IMR-90 (cell line): ENCODE results near the gene RXFP1. TPM values are rescaled to one million over a fixed set of nuclear protein-coding genes. Genes with fewer than 3 reads are reported as not detected.

Experiments
- ATAC-seq: fragments of 200-7000 bp; cut with Tn5 transposase; 2 replicates; pipeline ENCODE4 v1.9.1; 2020; ENCODE audit warnings: low read depth, mild to moderate bottlenecking, moderate library complexity
- BruUV-seq: library from RNA; stranded (reverse); fragments of 400-500 nt; replicated peaks from 2 replicates; lab custom pipeline; 2021; lab: Mats Ljungman, UMichigan
- CTCF ChIA-PET: fragments of 300-600 bp; formaldehyde crosslinking; extraction: SDS; loops from one replicate; lab custom pipeline; 2021; ENCODE audit warnings: antibody characterized with exemption; lab: Yijun Ruan, JAX
- POLR2A ChIA-PET: fragments of 300-600 bp; sonication (Branson Sonifier 250); formaldehyde crosslinking; loops from one replicate; lab custom pipeline; 2022; ENCODE audit warnings: antibody characterized with exemption; ENCODE audit not compliant: unreplicated experiment; lab: Charles Lee
- DNase-seq: peaks from one replicate; pipeline ENCODE4 v3.0.0; 2013
- H2AFZ ChIP-seq: replicated peaks from 2 replicates; pipeline ENCODE3; 2013; ENCODE audit warnings: low read length, mild to moderate bottlenecking; ENCODE audit not compliant: poor library complexity
- H2AK5ac ChIP-seq: 2 replicates; pipeline ENCODE4 v1.6.1; 2013; ENCODE audit warnings: low read depth, low read length, inconsistent platforms
- H2AK9ac ChIP-seq: replicated peaks from 2 replicates; pipeline ENCODE3; 2013; ENCODE audit warnings: mild to moderate bottlenecking, low read depth, low read length, moderate library complexity; ENCODE audit not compliant: poor library complexity
- H2BK120ac ChIP-seq: 2 replicates; pipeline ENCODE4 v1.6.1; 2013; ENCODE audit warnings: low read depth, low read length, inconsistent platforms
- H2BK15ac ChIP-seq: 3 replicates; pipeline ENCODE4 v1.6.1; 2013; ENCODE audit warnings: low read depth, low read length, inconsistent platforms
- H2BK20ac ChIP-seq: 2 replicates; pipeline ENCODE4 v1.6.1; 2013; ENCODE audit warnings: low read depth, mild to moderate bottlenecking, inconsistent platforms, low read length, moderate library complexity
- H2BK5ac ChIP-seq: 2 replicates; pipeline ENCODE4 v1.6.1; 2013; ENCODE audit warnings: mild to moderate bottlenecking, low read depth, low read length, inconsistent platforms; ENCODE audit not compliant: poor library complexity, severe bottlenecking
- H3K14ac ChIP-seq: replicated peaks from 2 replicates; pipeline ENCODE4 v1.6.1; 2013; ENCODE audit warnings: low read depth, low read length, inconsistent platforms
- H3K18ac ChIP-seq: 2 replicates; pipeline ENCODE4 v1.6.1; 2013; ENCODE audit warnings: low read depth, low read length, control low read depth
- H3K23ac ChIP-seq: 2 replicates; pipeline ENCODE4 v1.6.1; 2013; ENCODE audit warnings: low read depth, low read length, inconsistent platforms
- H3K27ac ChIP-seq: 2 replicates; pipeline ENCODE4 v1.5.1; 2013; ENCODE audit warnings: mild to moderate bottlenecking, control low read depth, low read length; ENCODE audit not compliant: insufficient read depth
- H3K27me3 ChIP-seq: 2 replicates; pipeline ENCODE4 v1.6.1; 2013; ENCODE audit warnings: low read length; ENCODE audit not compliant: control insufficient read depth, insufficient read depth
- H3K36me3 ChIP-seq: 2 replicates; pipeline ENCODE4 v1.6.1; 2013; ENCODE audit warnings: low read length, mixed read lengths; ENCODE audit not compliant: control insufficient read depth, insufficient read depth
- H3K4ac ChIP-seq: 2 replicates; pipeline ENCODE4 v1.6.1; 2013; ENCODE audit warnings: low read depth, low read length, inconsistent platforms
- H3K4me1 ChIP-seq: 2 replicates; pipeline ENCODE4 v1.6.1; 2013; ENCODE audit warnings: low read length, mixed read lengths; ENCODE audit not compliant: control insufficient read depth, insufficient read depth
- H3K4me2 ChIP-seq: 2 replicates; pipeline ENCODE4 v1.6.1; 2013; ENCODE audit warnings: low read depth, mild to moderate bottlenecking, control low read depth, low read length, moderate library complexity
- H3K4me3 ChIP-seq: 2 replicates; pipeline ENCODE4 v1.5.1; 2013; ENCODE audit warnings: low read depth, mild to moderate bottlenecking, control low read depth, low read length, moderate library complexity; ENCODE audit not compliant: insufficient read depth
- H3K56ac ChIP-seq: 2 replicates; pipeline ENCODE4 v1.6.1; 2013; ENCODE audit warnings: low read length, inconsistent platforms; ENCODE audit not compliant: insufficient read depth; ENCODE audit errors: extremely low read depth
- H3K79me1 ChIP-seq, 2 experiments: 2 replicates each; pipeline ENCODE4 v1.6.1; 2013; ENCODE audit warnings: low read length in 2 of 2, inconsistent platforms in 1 of 2, low read depth in 1 of 2
- H3K9ac ChIP-seq: 2 replicates; pipeline ENCODE4 v1.6.1; 2013; ENCODE audit warnings: low read depth, low read length, control low read depth
- H3K9me1 ChIP-seq: 2 replicates; pipeline ENCODE4 v1.6.1; 2013; ENCODE audit warnings: low read length, inconsistent platforms; ENCODE audit not compliant: insufficient read depth
- H3K9me3 ChIP-seq: 2 replicates; pipeline ENCODE4 v1.6.1; 2013; ENCODE audit warnings: low read length; ENCODE audit not compliant: control insufficient read depth, insufficient read depth
- H4K20me1 ChIP-seq: 2 replicates; pipeline ENCODE4 v1.6.1; 2013; ENCODE audit warnings: low read length, inconsistent platforms; ENCODE audit not compliant: insufficient read depth
- H4K5ac ChIP-seq: 2 replicates; pipeline ENCODE4 v1.6.1; 2013; ENCODE audit warnings: mild to moderate bottlenecking, low read depth, low read length, control low read depth
- H4K8ac ChIP-seq, 2 experiments: 2 replicates each; pipeline ENCODE4 v1.6.1; 2013; ENCODE audit warnings: low read depth in 2 of 2, low read length in 2 of 2, control low read depth in 1 of 2, inconsistent platforms in 1 of 2
- H4K91ac ChIP-seq: 2 replicates; pipeline ENCODE4 v1.6.1; 2013; ENCODE audit warnings: low read depth, low read length, inconsistent platforms; ENCODE audit not compliant: insufficient read depth
- BHLHE40 ChIP-seq: fragments of 150-350 bp; IDR thresholded peaks from 2 replicates; pipeline ENCODE4 v1.6.1; 2016; ENCODE audit warnings: mild to moderate bottlenecking, low read depth, low read length
- CEBPB ChIP-seq: IDR thresholded peaks from 2 replicates; pipeline ENCODE4 v1.6.1; 2012; ENCODE audit warnings: low read depth, low read length, improper control_type of control experiment
- CHD1 ChIP-seq: IDR thresholded peaks from 2 replicates; pipeline ENCODE4 v1.6.1; 2012; ENCODE audit warnings: low read depth, low read length, improper control_type of control experiment
- ELK1 ChIP-seq: fragments of 150-350 bp; IDR thresholded peaks from 2 replicates; pipeline ENCODE4 v1.6.1; 2016; ENCODE audit warnings: low read depth, mild to moderate bottlenecking, low read length, moderate library complexity, borderline replicate concordance
- FOS ChIP-seq: fragments of 150-350 bp; IDR thresholded peaks from 2 replicates; pipeline ENCODE4 v1.6.1; 2016; ENCODE audit warnings: low read depth, low read length
- MAFK ChIP-seq: IDR thresholded peaks from 2 replicates; pipeline ENCODE4 v1.6.1; 2012; ENCODE audit warnings: low read depth, low read length, improper control_type of control experiment
- MAZ ChIP-seq: IDR thresholded peaks from 2 replicates; pipeline ENCODE4 v1.6.1; 2012; ENCODE audit warnings: low read depth, mild to moderate bottlenecking, low read length, improper control_type of control experiment, moderate library complexity, borderline replicate concordance
- MXI1 ChIP-seq: IDR thresholded peaks from 2 replicates; pipeline ENCODE4 v1.6.1; 2012; ENCODE audit warnings: low read depth, mild to moderate bottlenecking, low read length, moderate library complexity, borderline replicate concordance
- NFE2L2 ChIP-seq: fragments of 150-350 bp; IDR thresholded peaks from 2 replicates; pipeline ENCODE4 v1.6.1; 2016; ENCODE audit warnings: low read depth, mild to moderate bottlenecking, low read length
- POLR2A ChIP-seq: IDR thresholded peaks from 2 replicates; pipeline ENCODE4 v1.6.1; 2012; ENCODE audit warnings: mild to moderate bottlenecking, low read depth, low read length
- RAD21 ChIP-seq: IDR thresholded peaks from 2 replicates; pipeline ENCODE4 v1.6.1; 2012; ENCODE audit warnings: low read length, improper control_type of control experiment
- RCOR1 ChIP-seq: IDR thresholded peaks from 2 replicates; pipeline ENCODE4 v1.6.1; 2012; ENCODE audit warnings: mild to moderate bottlenecking, low read length, improper control_type of control experiment; ENCODE audit not compliant: insufficient replicate concordance
- RFX5 ChIP-seq: IDR thresholded peaks from 2 replicates; pipeline ENCODE4 v1.8.0; 2012; ENCODE audit warnings: low read depth, mild to moderate bottlenecking, low read length, moderate library complexity
- SMC3 ChIP-seq: fragments of 150-350 bp; IDR thresholded peaks from 2 replicates; pipeline ENCODE4 v1.6.1; 2016; ENCODE audit warnings: low read depth, mild to moderate bottlenecking, antibody characterized with exemption, low read length, moderate library complexity
- USF2 ChIP-seq: fragments of 150-350 bp; IDR thresholded peaks from 2 replicates; pipeline ENCODE4 v1.6.1; 2017; ENCODE audit warnings: mild to moderate bottlenecking, antibody characterized with exemption, low read length, low read depth
- WGBS, 2 experiments: methylation state at CpG; one replicate each; pipeline versions ENCODE4 v1.1.5 to v1.1.7; 2013; ENCODE audit warnings: missing lambda C conversion rate in 2 of 2; ENCODE audit not compliant: insufficient read length in 1 of 2; ENCODE audit errors: extremely low coverage in 2 of 2; 5-methylcytosine and 5-hydroxymethylcytosine counted together
- dilution Hi-C: fragments of 300-500 bp; cut with HindIII; formaldehyde crosslinking; loops from one replicate; pipeline ENCODE4 v1.14.3; 2018; ENCODE audit warnings: low sequenced_read_pairs; ENCODE audit not compliant: unreplicated experiment
- in situ Hi-C: fragments of 300-500 bp; cut with MboI; formaldehyde crosslinking; loops from 3 replicates; pipeline ENCODE4 v1.14.3; 2019; ENCODE audit warnings: low sequenced_read_pairs, inconsistent platforms, mixed read lengths
- intact Hi-C: fragments of 100-400 bp; cut with micrococcal nuclease; formaldehyde crosslinking; loops from 2 replicates; pipeline ENCODE4 v1.10.0; 2022
- polyA plus RNA-seq, 3 experiments: library from polyadenylated mRNA; depleted of rRNA; stranded (reverse); fragments of >200 nt; gene quantifications; 2 replicates each; pipeline ENCODE4 v1.2.3, GENCODE V29; 2012; ENCODE audit warnings: low replicate concordance in 1 of 3
- total RNA-seq: library from RNA; depleted of rRNA; stranded (reverse); fragments of >200 nt; gene quantifications from 2 replicates; pipeline ENCODE4 v1.2.3, GENCODE V29; 2012
- TF ChIP-seq, protein P1 (sequence below): conservative IDR thresholded peaks from 2 replicates; pipeline ENCODE4 v1.5.1; 2012; ENCODE audit warnings: mild to moderate bottlenecking, low read depth, low read length, improper control_type of control experiment

Gene RXFP1
- total and polyA plus RNA-seq, 2 of the 4 experiments (the other 2 are of a cell fraction), result not detected

- in situ Hi-C loops (no loop called here), dilution Hi-C loops (no loop called here), intact Hi-C loops (no loop called here)
- Histone ChIP-seq H4K91ac (no peak overlapping the region), H3K4me2 (no peak overlapping the region), H3K14ac (no peak overlapping the region), H3K9me3 (no peaks in the 10 kb centered on the region), H3K23ac (no peak overlapping the region), H3K9me1 (no peaks in the 10 kb centered on the region), H4K20me1 (no peaks in the 10 kb centered on the region), H2AFZ (no peak overlapping the region), H2BK20ac (no peak overlapping the region), H2BK15ac (no peak overlapping the region), H3K36me3 (no peaks in the 10 kb centered on the region), H2AK9ac (no peak overlapping the region), H2BK120ac (no peak overlapping the region), H3K4me3 (no peak overlapping the region), H2AK5ac (no peak overlapping the region), H4K8ac (no peak overlapping the region), H3K79me1 (no peaks in the 10 kb centered on the region), H3K56ac (no peak overlapping the region), H3K4me1 (no peaks in the 10 kb centered on the region), H3K27me3 (peaks cover 2% of the 10 kb centered on the region; the same call in 1 of the 2 replicates), H3K27ac (no peak overlapping the region), H3K4ac (no peak overlapping the region), H3K9ac (no peak overlapping the region), H3K18ac (no peak overlapping the region), H2BK5ac (no peak overlapping the region), H4K5ac (no peak overlapping the region)
- CTCF ChIA-PET, result no interaction called here
- POLR2A ChIA-PET, result no interaction called here
- BruUV-seq, result no TSS peak
- TF ChIP-seq RFX5, result no peak
- TF ChIP-seq, protein P1, sequence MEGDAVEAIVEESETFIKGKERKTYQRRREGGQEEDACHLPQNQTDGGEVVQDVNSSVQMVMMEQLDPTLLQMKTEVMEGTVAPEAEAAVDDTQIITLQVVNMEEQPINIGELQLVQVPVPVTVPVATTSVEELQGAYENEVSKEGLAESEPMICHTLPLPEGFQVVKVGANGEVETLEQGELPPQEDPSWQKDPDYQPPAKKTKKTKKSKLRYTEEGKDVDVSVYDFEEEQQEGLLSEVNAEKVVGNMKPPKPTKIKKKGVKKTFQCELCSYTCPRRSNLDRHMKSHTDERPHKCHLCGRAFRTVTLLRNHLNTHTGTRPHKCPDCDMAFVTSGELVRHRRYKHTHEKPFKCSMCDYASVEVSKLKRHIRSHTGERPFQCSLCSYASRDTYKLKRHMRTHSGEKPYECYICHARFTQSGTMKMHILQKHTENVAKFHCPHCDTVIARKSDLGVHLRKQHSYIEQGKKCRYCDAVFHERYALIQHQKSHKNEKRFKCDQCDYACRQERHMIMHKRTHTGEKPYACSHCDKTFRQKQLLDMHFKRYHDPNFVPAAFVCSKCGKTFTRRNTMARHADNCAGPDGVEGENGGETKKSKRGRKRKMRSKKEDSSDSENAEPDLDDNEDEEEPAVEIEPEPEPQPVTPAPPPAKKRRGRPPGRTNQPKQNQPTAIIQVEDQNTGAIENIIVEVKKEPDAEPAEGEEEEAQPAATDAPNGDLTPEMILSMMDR, result no peak
- no peak for TF ChIP-seq POLR2A
- TF ChIP-seq RCOR1, result no peak
- TF ChIP-seq ELK1, result no peak
- TF ChIP-seq BHLHE40, result no peak
- no peak for TF ChIP-seq CHD1
- no peak for TF ChIP-seq MAZ
- no peak for TF ChIP-seq CEBPB
- no peak for TF ChIP-seq USF2
- TF ChIP-seq RAD21, result no peak
- TF ChIP-seq MAFK, result no peak
- no peak for TF ChIP-seq SMC3
- TF ChIP-seq MXI1, result no peak
- no peak for TF ChIP-seq NFE2L2
- TF ChIP-seq FOS, result no peak
- WGBS, 2 experiments, result 60% methylated on average over 1 of the region's 6 CpGs; no CpG with 5 or more reads in 1 of the 2 experiments
- ATAC-seq (no peak), DNase-seq (no peak)
Measured at GRCh38 chr4:158571736-158572135, 50.1 kb downstream of the RXFP1 start.
